Measurements from ENCODE around the gene NAA35.

Gene NAA35

DNA sequence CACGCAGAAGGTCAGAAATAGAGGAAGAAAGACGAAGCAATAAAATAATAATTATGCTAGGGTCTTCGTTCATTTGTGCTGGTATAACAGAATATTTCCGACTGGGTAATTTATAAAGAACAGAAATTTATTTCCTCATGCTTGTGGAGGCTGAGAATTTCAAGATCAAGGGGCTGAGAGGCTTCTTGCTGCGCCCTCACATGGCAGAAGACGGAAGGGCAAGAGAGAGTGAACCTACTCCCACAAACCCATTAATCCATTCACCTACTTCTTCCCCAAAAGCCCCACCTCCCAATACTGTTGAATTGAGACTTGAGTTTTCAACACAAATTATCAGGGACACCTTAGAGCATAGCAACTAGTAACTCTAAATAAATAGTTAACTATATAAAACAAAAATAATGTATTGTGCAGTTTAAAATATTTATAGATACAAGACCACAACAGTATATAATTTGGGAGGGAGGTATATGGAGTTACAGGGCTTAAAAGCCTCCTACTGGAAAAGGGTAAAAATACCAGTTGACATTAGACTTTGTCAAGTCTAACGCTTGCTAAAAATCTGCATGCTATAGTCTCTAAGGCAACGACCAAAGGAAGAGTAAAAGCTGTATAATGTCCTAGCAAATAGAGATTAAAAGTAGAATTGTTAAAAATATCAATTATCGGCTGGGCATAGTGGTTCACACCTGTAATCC lies 40.3 kb upstream of the NAA35 start:
- TF ChIP-seq, protein P1, sequence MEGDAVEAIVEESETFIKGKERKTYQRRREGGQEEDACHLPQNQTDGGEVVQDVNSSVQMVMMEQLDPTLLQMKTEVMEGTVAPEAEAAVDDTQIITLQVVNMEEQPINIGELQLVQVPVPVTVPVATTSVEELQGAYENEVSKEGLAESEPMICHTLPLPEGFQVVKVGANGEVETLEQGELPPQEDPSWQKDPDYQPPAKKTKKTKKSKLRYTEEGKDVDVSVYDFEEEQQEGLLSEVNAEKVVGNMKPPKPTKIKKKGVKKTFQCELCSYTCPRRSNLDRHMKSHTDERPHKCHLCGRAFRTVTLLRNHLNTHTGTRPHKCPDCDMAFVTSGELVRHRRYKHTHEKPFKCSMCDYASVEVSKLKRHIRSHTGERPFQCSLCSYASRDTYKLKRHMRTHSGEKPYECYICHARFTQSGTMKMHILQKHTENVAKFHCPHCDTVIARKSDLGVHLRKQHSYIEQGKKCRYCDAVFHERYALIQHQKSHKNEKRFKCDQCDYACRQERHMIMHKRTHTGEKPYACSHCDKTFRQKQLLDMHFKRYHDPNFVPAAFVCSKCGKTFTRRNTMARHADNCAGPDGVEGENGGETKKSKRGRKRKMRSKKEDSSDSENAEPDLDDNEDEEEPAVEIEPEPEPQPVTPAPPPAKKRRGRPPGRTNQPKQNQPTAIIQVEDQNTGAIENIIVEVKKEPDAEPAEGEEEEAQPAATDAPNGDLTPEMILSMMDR (IDR thresholded peaks at IDR 0.05; ENCODE audit: low read depth, low read length): peak; percentile 89
- peak; percentile 60 to 62 for DNase-seq (ENCODE audit: low read depth in 2 of 2)
- no peak overlapping the region for H3K4me3 ChIP-seq (replicated peaks in 1 of 2; ENCODE audit: low read depth in 2 of 2, low read length in 2 of 2)

DNA sequence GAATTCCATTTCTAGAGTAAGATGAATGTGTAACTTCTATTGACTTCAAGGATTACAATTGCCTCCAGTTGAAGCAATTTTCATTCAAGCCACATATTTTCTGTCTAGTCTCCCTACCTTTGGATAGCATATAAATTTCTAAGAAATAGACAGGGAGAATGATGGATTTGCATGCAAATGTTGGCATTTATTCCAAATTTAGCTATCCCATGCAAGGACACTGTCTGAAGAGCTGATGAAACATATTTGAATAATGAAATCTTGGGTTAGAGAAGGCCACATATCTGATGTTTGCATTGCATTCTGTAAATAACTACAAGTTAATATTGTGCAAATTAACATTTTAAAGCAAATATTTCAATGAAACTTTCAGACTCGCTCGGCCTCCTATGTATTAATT lies 36.0 kb upstream of the NAA35 start:
- TF ChIP-seq, protein P1 (IDR thresholded peaks at IDR 0.05; ENCODE audit: low read depth, low read length): no peak
- no peak for DNase-seq (ENCODE audit: low read depth in 2 of 2)
- no peak overlapping the region for H3K4me3 ChIP-seq (replicated peaks in 1 of 2; ENCODE audit: low read depth in 2 of 2, low read length in 2 of 2)

DNA sequence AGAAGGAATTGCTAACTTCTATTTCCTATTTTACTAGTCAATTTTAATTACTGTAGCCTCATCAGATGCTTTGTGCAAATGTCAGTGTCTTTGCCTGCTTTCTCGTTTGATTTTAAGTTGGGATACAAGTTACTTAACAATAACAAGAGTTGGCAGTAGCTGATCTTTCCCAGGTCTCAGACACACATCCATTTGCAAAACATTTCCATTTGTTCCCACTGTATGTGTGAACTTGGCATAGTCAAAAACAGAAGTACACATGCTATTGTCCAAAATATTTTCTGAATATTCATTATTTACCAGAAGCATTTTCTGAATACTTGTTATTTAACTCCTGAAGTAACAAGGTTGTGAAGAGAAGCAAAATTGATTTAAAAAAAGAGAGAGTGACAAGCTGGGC lies 35.0 kb upstream of the NAA35 start:
- no peak for DNase-seq (ENCODE audit: low read depth in 2 of 2)
- TF ChIP-seq, protein P1 (IDR thresholded peaks at IDR 0.05; ENCODE audit: low read depth, low read length): no peak
- no peak overlapping the region for H3K4me3 ChIP-seq (replicated peaks in 1 of 2; ENCODE audit: low read depth in 2 of 2, low read length in 2 of 2)

- TF ChIP-seq, protein P1 (IDR thresholded peaks at IDR 0.05; ENCODE audit: low read depth, low read length): no peak
- no peak overlapping the region for H3K4me3 ChIP-seq (replicated peaks in 1 of 2; ENCODE audit: low read depth in 2 of 2, low read length in 2 of 2)
- no peak for DNase-seq (ENCODE audit: low read depth in 2 of 2)
Measured at GRCh38 chr9:85909390-85909789, 31.6 kb upstream of the NAA35 start.

- no peak overlapping the region for H3K4me3 ChIP-seq (replicated peaks in 1 of 2; ENCODE audit: low read depth in 2 of 2, low read length in 2 of 2)
- no peak for DNase-seq (ENCODE audit: low read depth in 2 of 2)
Measured at GRCh38 chr9:85914108-85914507, 26.8 kb upstream of the NAA35 start.

GRCh38 chr9:85917756-85918155 lies 23.2 kb upstream of the NAA35 start:
- H3K4me3 ChIP-seq (replicated peaks in 1 of 2; ENCODE audit: low read depth in 2 of 2, low read length in 2 of 2): no peak overlapping the region
- DNase-seq (ENCODE audit: low read depth in 2 of 2): no peak
- TF ChIP-seq, protein P1 (IDR thresholded peaks at IDR 0.05; ENCODE audit: low read depth, low read length): no peak

More at GRCh38 chr9:85914108-85914507, 26.8 kb upstream of the NAA35 start:
- TF ChIP-seq, protein P1 (IDR thresholded peaks at IDR 0.05; ENCODE audit: low read depth, low read length): no peak

DNA sequence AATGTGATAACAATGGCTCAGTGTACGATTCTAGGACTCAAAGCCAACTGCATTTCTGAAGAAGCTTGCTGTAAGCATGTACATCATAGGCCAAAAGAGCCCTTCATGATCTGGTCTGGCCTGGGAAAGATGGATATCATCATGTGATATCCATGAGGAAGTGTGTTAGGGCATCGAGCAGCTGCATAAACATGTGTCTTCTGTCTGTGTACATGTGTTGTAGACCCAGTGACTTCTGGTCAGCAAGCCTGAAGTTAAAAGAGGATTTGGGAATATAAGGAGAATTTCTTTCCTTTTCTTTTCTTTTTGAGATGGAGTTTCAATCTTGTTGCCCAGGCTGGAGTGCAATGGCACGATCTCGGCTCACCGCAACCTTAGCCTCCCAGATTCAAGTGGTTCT lies 15.5 kb upstream of the NAA35 start:
- no peak overlapping the region for H3K4me3 ChIP-seq (replicated peaks in 1 of 2; ENCODE audit: low read depth in 2 of 2, low read length in 2 of 2)
- no peak for DNase-seq (ENCODE audit: low read depth in 2 of 2)
- TF ChIP-seq, protein P1 (IDR thresholded peaks at IDR 0.05; ENCODE audit: low read depth, low read length): no peak

All from cardiac fibroblast (primary cell).